RWPE1 (cell line): ENCODE data around the gene OTUD7B.
"Not testable (repeated sequence)": the region's sequence is repeated elsewhere in the genome, so short reads cannot be mapped to it uniquely, and the experiment has no call there.

Source experiments
- CTCF ChIA-PET: fragments of 350-600 bp; sonication (Branson Sonifier 250); formaldehyde crosslinking; extraction: SDS; loops from one replicate; lab custom pipeline; 2021; lab: Yijun Ruan, JAX
- POLR2A ChIA-PET: fragments of 400-600 bp; formaldehyde crosslinking; extraction: SDS; loops from one replicate; lab custom pipeline; 2020; ENCODE audit warnings: antibody characterized with exemption; ENCODE audit not compliant: low non-redundant PET; lab: Yijun Ruan, JAX
- DNase-seq: peaks from one replicate; pipeline ENCODE4 v3.0.0; 2012; ENCODE audit warnings: low spot score
- H3K27ac ChIP-seq: fragments of 450-650 bp; 2 replicates; pipeline ENCODE4 v1.5.1; 2017
- TF ChIP-seq, protein P1 (sequence below): fragments of 450-650 bp; conservative IDR thresholded peaks from 2 replicates; pipeline ENCODE4 v1.5.1; 2017; ENCODE audit warnings: low read depth, mild to moderate bottlenecking

OTUD7B gene

GRCh38 chr1:150010393-150011115 lies at the start of gene OTUD7B:
TSS of gene OTUD7B (minus strand) at chr1:150010726. CDS start at chr1:149977510, 33,216 bp downstream.
- ChIA-PET CTCF (interaction anchor here (0.7 to 1.3 kb wide), 4 partner anchors 43 to 1661 kb away, joined by 3 to 6 read pairs (median 4); no protein-coding TSS in a partner anchor), POLR2A (no interaction called here)
- peak within 1 kb of the TSS; percentile 96 for H3K27ac ChIP-seq
- TF ChIP-seq, protein P1, sequence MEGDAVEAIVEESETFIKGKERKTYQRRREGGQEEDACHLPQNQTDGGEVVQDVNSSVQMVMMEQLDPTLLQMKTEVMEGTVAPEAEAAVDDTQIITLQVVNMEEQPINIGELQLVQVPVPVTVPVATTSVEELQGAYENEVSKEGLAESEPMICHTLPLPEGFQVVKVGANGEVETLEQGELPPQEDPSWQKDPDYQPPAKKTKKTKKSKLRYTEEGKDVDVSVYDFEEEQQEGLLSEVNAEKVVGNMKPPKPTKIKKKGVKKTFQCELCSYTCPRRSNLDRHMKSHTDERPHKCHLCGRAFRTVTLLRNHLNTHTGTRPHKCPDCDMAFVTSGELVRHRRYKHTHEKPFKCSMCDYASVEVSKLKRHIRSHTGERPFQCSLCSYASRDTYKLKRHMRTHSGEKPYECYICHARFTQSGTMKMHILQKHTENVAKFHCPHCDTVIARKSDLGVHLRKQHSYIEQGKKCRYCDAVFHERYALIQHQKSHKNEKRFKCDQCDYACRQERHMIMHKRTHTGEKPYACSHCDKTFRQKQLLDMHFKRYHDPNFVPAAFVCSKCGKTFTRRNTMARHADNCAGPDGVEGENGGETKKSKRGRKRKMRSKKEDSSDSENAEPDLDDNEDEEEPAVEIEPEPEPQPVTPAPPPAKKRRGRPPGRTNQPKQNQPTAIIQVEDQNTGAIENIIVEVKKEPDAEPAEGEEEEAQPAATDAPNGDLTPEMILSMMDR = no peak
- DNase-seq = peak; percentile 79

- no peak overlapping the region for H3K27ac ChIP-seq
- CTCF ChIA-PET = no interaction called here
- no peak for DNase-seq
- POLR2A ChIA-PET = no interaction called here
- TF ChIP-seq, protein P1 = no peak
Measured at GRCh38 chr1:150060260-150060659, 49.7 kb upstream of the OTUD7B start.

GRCh38 chr1:150056407-150056806 lies 45.9 kb upstream of the OTUD7B start:
- ChIA-PET CTCF (interaction anchor here (0.7 kb wide), 1 partner anchor 38 kb away, joined by 3 read pairs; no protein-coding TSS in a partner anchor), POLR2A (no interaction called here)
- H3K27ac ChIP-seq = no peak overlapping the region
- DNase-seq = no peak
- TF ChIP-seq, protein P1 = no peak

- POLR2A ChIA-PET, CTCF ChIA-PET, DNase-seq, H3K27ac ChIP-seq: not testable (repeated sequence)
Measured at GRCh38 chr1:150055507-150055906, 45.0 kb upstream of the OTUD7B start.

DNA sequence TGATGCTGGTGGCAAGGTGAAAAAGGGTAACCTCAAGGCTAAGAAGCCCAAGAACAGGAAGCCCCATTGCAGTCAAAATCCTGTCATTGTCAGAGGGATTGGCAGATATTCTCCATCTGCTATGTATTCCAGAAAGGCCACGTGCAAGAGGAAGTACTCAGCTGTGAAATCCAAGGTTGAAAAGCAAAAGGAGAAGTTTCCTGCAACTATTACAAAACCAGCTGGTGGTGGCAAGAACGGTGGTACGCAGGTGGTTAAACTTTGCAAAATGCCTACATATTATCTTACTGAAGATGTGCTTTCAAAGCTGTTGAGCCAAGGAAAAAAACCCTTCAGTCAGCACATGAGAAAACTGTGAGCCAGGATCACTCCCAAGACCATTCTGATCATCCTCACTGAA lies 43.4 kb upstream of the OTUD7B start:
- H3K27ac ChIP-seq = no peak overlapping the region
- no peak for DNase-seq
- TF ChIP-seq, protein P1 = no peak
- ChIA-PET CTCF (interaction anchor here (0.6 to 0.7 kb wide), 3 partner anchors 52 to 152 kb away, joined by 3 to 4 read pairs (median 3); no protein-coding TSS in a partner anchor), POLR2A (no interaction called here)

- POLR2A ChIA-PET, CTCF ChIA-PET, DNase-seq, H3K27ac ChIP-seq: not testable (repeated sequence)
Measured at GRCh38 chr1:150051905-150052412, 41.4 kb upstream of the OTUD7B start.

DNA sequence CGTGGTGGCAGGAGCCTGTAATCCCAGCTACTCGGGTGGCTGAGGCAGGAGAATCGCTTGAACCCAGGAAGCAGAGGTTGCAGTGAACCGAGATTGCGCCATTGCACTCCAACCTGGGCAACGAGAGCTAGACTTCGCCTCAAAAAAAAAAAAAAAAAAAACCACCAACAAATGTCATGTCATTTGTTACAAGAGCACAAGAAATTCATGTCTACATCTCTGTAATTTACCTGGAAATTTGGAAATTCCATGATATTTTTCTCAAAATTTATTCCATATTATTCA lies 40.5 kb upstream of the OTUD7B start:
- TF ChIP-seq, protein P1 = no peak
- POLR2A ChIA-PET = no interaction called here

More for the DNA sequence above, 40.5 kb upstream of the OTUD7B start:
- DNase-seq = no peak
- H3K27ac ChIP-seq = no peak overlapping the region
- CTCF ChIA-PET = interaction anchor here (0.7 to 1.0 kb wide), 2 partner anchors 81 to 104 kb away, joined by 3 read pairs; no protein-coding TSS in a partner anchor
